Sigmoid colon (tissue), 7 donors: ENCODE data around the gene PCNT. TPM values are rescaled to one million over a fixed set of nuclear protein-coding genes. Genes with fewer than 3 reads are reported as not detected.

Experiments
- DNase-seq: peaks from one replicate; pipeline ENCODE4 v3.0.0-alpha.2; 2019
- H3K27ac ChIP-seq, 4 donors: fragments of 200-600 bp; sonication (generic); one replicate each; pipeline ENCODE4 v1.5.1; 2016 to 2019; ENCODE audit warnings: mild to moderate bottlenecking in 1 of 4
- H3K27me3 ChIP-seq, 3 donors: fragments of 200-600 bp; sonication (generic); one replicate each; pipeline ENCODE4 v1.5.1; 2019; ENCODE audit warnings: mild to moderate bottlenecking in 1 of 3
- H3K36me3 ChIP-seq, 4 donors: fragments of 200-600 bp; sonication (generic); one replicate each; pipeline ENCODE4 v1.5.1; 2016 to 2019
- H3K4me1 ChIP-seq, 4 donors: fragments of 200-600 bp; sonication (generic); one replicate each; pipeline ENCODE4 v1.5.1; 2017 to 2019
- H3K4me3 ChIP-seq, 4 donors: fragments of 200-600 bp; sonication (generic); one replicate each; pipeline ENCODE4 v1.5.1; 2017 to 2019; ENCODE audit warnings: mild to moderate bottlenecking in 2 of 4, moderate library complexity in 1 of 4
- H3K9me3 ChIP-seq, 4 donors: fragments of 200-600 bp in 3 of 4; sonication (generic) in 3 of 4; one replicate each; pipeline versions ENCODE4 v1.5.1 to v1.6.1; 2013 to 2019
- CTCF ChIP-seq, 4 experiments: fragments of 450-650 bp in 3 of 4; fragments of 200-600 bp in 1 of 4; IDR thresholded peaks; one replicate each; pipeline ENCODE4 v1.5.1; 2016 to 2019; ENCODE audit warnings: antibody characterized with exemption in 4 of 4, mild to moderate bottlenecking in 3 of 4, moderate library complexity in 2 of 4
- EP300 ChIP-seq, 4 donors: sonication (generic); formaldehyde crosslinking; IDR thresholded peaks; one replicate each; pipeline ENCODE4 v1.6.1; 2017; ENCODE audit warnings: antibody characterized with exemption in 4 of 4
- POLR2A ChIP-seq, 2 donors: fragments of 450-650 bp; IDR thresholded peaks; one replicate each; pipeline ENCODE4 v1.6.1; 2016; ENCODE audit warnings: antibody characterized with exemption in 2 of 2, mild to moderate bottlenecking in 2 of 2, moderate library complexity in 2 of 2
- POLR2AphosphoS5 ChIP-seq, 4 donors: sonication (generic); formaldehyde crosslinking; IDR thresholded peaks; one replicate each; pipeline ENCODE4 v1.6.1; 2017; ENCODE audit warnings: antibody characterized with exemption in 4 of 4
- WGBS, 2 donors: extraction: QIAGEN DNeasy Blood & Tissue Kit; methylation state at CpG; one replicate each; pipeline ENCODE4 v1.1.7; 2013; 5-methylcytosine and 5-hydroxymethylcytosine counted together
- intact Hi-C: fragments of 100-400 bp; cut with DNase I; formaldehyde crosslinking; loops from one replicate; pipeline ENCODE4 v1.15.1; 2023
- polyA plus RNA-seq, 3 donors: library from polyadenylated mRNA; stranded (reverse); fragments of 200-250 nt; gene quantifications; one replicate each; pipeline ENCODE4 v1.2.3, GENCODE V29; 2013
- total RNA-seq, 4 donors: library from RNA; depleted of rRNA; stranded (reverse); fragments of >200 nt; gene quantifications; one replicate each; pipeline ENCODE4 v1.1.0, GENCODE V29; 2016
- donor health status: healthy with polysubstance abuse.
- donor health status: Bipolar disorder and iron deficiency.
- donor health status: healthy.

Gene PCNT
- total and polyA plus RNA-seq, 7 donors = 6.0 to 49.6 (median 18.5) TPM

DNA sequence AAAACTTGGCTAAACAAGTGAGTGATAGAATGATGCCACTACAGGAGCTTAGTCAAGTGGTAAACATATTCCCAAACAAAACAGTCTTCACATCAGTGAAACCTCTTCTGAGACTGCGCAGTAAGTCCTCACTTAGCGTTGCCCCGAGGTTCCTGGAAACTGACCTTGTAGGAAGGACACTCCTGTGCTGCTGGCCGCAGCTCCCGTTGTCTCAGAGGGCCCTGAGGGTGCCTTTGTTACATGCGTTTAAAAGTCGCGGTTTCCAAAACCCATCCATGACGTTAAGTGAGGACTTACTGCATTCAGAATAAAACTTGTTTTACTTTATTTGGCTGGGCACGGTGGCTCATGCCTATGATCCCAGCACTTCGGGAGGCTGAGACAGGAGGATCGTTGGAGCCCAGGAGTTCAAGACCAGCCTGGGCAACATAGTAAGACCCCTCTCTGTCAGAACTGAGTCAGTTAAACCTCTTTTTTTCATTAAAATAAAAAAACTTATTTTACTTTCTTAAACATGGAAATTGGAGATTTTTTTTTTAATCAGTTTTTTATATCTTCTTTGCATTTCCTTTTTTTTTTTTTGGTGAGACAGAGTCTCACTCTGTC, 98.8 kb downstream of the PCNT start:
- H3K27me3 ChIP-seq = no peaks in the 10 kb centered on the region
- H3K9me3 ChIP-seq = no peaks in the 10 kb centered on the region
- TF ChIP-seq POLR2AphosphoS5 (IDR thresholded peaks at IDR 0.05) (no peak), CTCF (IDR thresholded peaks at IDR 0.05) (no peak), POLR2A (IDR thresholded peaks at IDR 0.05) (no peak), EP300 (IDR thresholded peaks at IDR 0.05) (no peak)
- WGBS, 2 donors = 96 to 98% methylated on average over 12 of the region's 12 CpGs
- H3K36me3 ChIP-seq = peaks cover 4 to 75% (median 22%) of the 10 kb centered on the region in 4 donors
- DNase-seq = no peak
- intact Hi-C loops = no loop called here
- no peak overlapping the region for H3K4me3 ChIP-seq
- no peaks in the 10 kb centered on the region for H3K4me1 ChIP-seq
- H3K27ac ChIP-seq = no peak overlapping the region

- no peak for DNase-seq
- Histone ChIP-seq H3K4me3 (no peak overlapping the region), H3K27me3 (no peaks in the 10 kb centered on the region), H3K9me3 (no peaks in the 10 kb centered on the region), H3K36me3 (peaks cover 11 to 75% (median 24%) of the 10 kb centered on the region in 4 donors), H3K4me1 (no peaks in the 10 kb centered on the region), H3K27ac (no peak overlapping the region)
- intact Hi-C loops = no loop called here
- WGBS, 2 donors = 55 to 75% methylated on average over 1 of the region's 1 CpG
- TF ChIP-seq CTCF (IDR thresholded peaks at IDR 0.05) = no peak
- no peak for TF ChIP-seq EP300 (IDR thresholded peaks at IDR 0.05)
- TF ChIP-seq POLR2A (IDR thresholded peaks at IDR 0.05) = no peak
- no peak for TF ChIP-seq POLR2AphosphoS5 (IDR thresholded peaks at IDR 0.05)
Measured at GRCh38 chr21:46423546-46424038, 99.6 kb downstream of the PCNT start.

- DNase-seq = no peak
- intact Hi-C loops = no loop called here
- Histone ChIP-seq H3K36me3 (peaks cover 15 to 76% (median 22%) of the 10 kb centered on the region in 4 donors), H3K27me3 (no peaks in the 10 kb centered on the region), H3K27ac (no peak overlapping the region), H3K9me3 (no peaks in the 10 kb centered on the region), H3K4me3 (no peak overlapping the region), H3K4me1 (no peaks in the 10 kb centered on the region)
- TF ChIP-seq POLR2AphosphoS5 (IDR thresholded peaks at IDR 0.05) = no peak
- TF ChIP-seq EP300 (IDR thresholded peaks at IDR 0.05) = no peak
- no peak for TF ChIP-seq CTCF (IDR thresholded peaks at IDR 0.05)
- TF ChIP-seq POLR2A (IDR thresholded peaks at IDR 0.05) = no peak
- WGBS, 2 donors = 77 to 86% methylated on average over 17 of the region's 17 CpGs
Measured at GRCh38 chr21:46424039-46424591, 100.2 kb downstream of the PCNT start.

DNA sequence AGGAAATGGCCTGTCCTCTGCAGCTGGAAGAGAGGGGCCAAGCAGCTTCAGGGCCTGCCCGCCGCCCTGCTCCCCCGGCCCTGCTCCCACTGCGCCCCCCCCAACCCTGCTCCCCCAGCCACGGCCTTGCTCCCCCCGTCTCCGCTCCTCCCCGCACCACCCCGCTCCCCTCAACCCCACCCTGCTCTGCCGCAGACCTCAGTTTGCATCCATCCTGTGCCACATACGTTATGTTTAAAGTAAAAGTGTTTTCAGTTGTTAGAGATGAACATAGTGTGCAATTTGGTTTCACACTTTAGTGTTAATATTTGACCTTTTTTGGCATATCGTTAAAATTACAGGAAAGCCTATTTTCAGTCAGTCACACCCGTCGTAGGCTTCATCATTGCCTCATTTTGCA, 100.7 kb downstream of the PCNT start:
- H3K9me3 ChIP-seq = no peaks in the 10 kb centered on the region
- H3K36me3 ChIP-seq = peaks cover 15 to 76% (median 18%) of the 10 kb centered on the region in 4 donors
- TF ChIP-seq POLR2A (IDR thresholded peaks at IDR 0.05) = no peak
- no peaks in the 10 kb centered on the region for H3K27me3 ChIP-seq
- DNase-seq = no peak
- 81 to 93% methylated on average over 13 to 14 of the region's 14 CpGs for WGBS, 2 donors
- H3K4me3 ChIP-seq = no peak overlapping the region
- intact Hi-C loops = no loop called here
- H3K27ac ChIP-seq = no peak overlapping the region
- H3K4me1 ChIP-seq = no peaks in the 10 kb centered on the region

DNA sequence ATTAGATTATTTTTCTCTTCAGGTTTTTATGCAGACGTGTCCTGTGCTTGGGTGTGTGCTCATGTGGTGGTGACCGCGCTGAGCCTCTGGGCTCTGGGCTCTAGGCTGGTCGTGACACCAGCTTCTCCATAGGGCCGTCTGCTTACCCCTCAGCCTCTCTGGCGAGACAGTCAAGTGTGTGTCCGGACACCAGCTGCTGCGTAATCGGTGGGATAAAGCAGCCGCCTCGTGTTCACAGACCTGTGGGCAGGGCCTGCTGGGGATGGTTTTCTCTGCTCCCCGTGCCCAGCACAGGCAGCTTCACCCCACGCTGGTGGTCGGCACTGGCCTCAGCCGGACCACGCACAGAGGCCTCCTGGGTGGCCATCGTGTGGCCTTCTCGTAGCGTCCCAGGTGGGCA, 101.1 kb downstream of the PCNT start:
- Histone ChIP-seq H3K36me3 (peaks cover 15 to 77% (median 17%) of the 10 kb centered on the region in 4 donors), H3K27ac (no peak overlapping the region), H3K4me1 (no peaks in the 10 kb centered on the region), H3K4me3 (no peak overlapping the region), H3K27me3 (no peaks in the 10 kb centered on the region), H3K9me3 (no peaks in the 10 kb centered on the region)
- TF ChIP-seq EP300 (IDR thresholded peaks at IDR 0.05) = no peak
- TF ChIP-seq CTCF (IDR thresholded peaks at IDR 0.05) = no peak
- WGBS, 2 donors = 90 to 94% methylated on average over 19 of the region's 19 CpGs
- intact Hi-C loops = no loop called here
- DNase-seq = no peak
